NCI-H2171 (cell line): ENCODE measurements around the gene KLHL21.
"Not testable (repeated sequence)": the region's sequence is repeated elsewhere in the genome, so short reads cannot be mapped to it uniquely, and the experiment has no call there.

ENCODE experiments used
- DNase-seq: peaks from one replicate; lab custom pipeline; 2025; lab: John Stamatoyannopoulos, UW

Gene KLHL21

GRCh38 chr1:6600410-6601048, 2.1 kb downstream of the KLHL21 start:
- DNase-seq, result no peak

- DNase-seq, result not testable (repeated sequence)
Observed at GRCh38 chr1:6599991-6600390, 2.7 kb downstream of the KLHL21 start.

- DNase-seq, result no peak
Observed at GRCh38 chr1:6599141-6599975, 3.3 kb downstream of the KLHL21 start.

GRCh38 chr1:6597777-6598131, 4.9 kb downstream of the KLHL21 start:
- DNase-seq, result no peak

GRCh38 chr1:6596886-6597776, 5.5 kb downstream of the KLHL21 start:
- DNase-seq, result no peak

- no peak for DNase-seq
Observed at GRCh38 chr1:6596351-6596750, 6.3 kb downstream of the KLHL21 start.

GRCh38 chr1:6594977-6595740, 7.5 kb downstream of the KLHL21 start:
- no peak for DNase-seq

GRCh38 chr1:6593810-6594209, 8.9 kb downstream of the KLHL21 start:
- no peak for DNase-seq

- DNase-seq, result no peak
Observed at GRCh38 chr1:6592865-6593593, 9.6 kb downstream of the KLHL21 start.

- DNase-seq, result no peak
Observed at GRCh38 chr1:6592441-6592840, 10.2 kb downstream of the KLHL21 start.

- no peak for DNase-seq
Observed at GRCh38 chr1:6591644-6592043, 11.0 kb downstream of the KLHL21 start.

GRCh38 chr1:6591222-6591621, 11.4 kb downstream of the KLHL21 start:
- DNase-seq, result no peak

GRCh38 chr1:6590046-6590445, 12.6 kb downstream of the KLHL21 start:
- no peak for DNase-seq

GRCh38 chr1:6588893-6589520, 13.7 kb downstream of the KLHL21 start:
- no peak for DNase-seq

- DNase-seq, result no peak
Observed at GRCh38 chr1:6588128-6588892, 14.4 kb downstream of the KLHL21 start.

GRCh38 chr1:6587261-6588005, 15.2 kb downstream of the KLHL21 start:
- no peak for DNase-seq

GRCh38 chr1:6586404-6586816, 16.3 kb downstream of the KLHL21 start:
- DNase-seq, result no peak

- DNase-seq, result no peak
Observed at GRCh38 chr1:6585841-6586240, 16.8 kb downstream of the KLHL21 start.

GRCh38 chr1:6585081-6585722, 17.5 kb downstream of the KLHL21 start:
- DNase-seq, result no peak
